Prostate gland (tissue), 2 donors: ENCODE results near the gene BAAT.

Source experiments
- POLR2A ChIP-seq: fragments of 450-650 bp; IDR thresholded peaks from one replicate; pipeline ENCODE4 v1.6.1; 2016; ENCODE audit warnings: antibody characterized with exemption, mild to moderate bottlenecking
- POLR2AphosphoS5 ChIP-seq: sonication (generic); formaldehyde crosslinking; IDR thresholded peaks from one replicate; pipeline ENCODE4 v1.6.1; 2017; ENCODE audit warnings: antibody characterized with exemption
- TF ChIP-seq, protein P1 (sequence below), 4 experiments: fragments of 200-600 bp in 2 of 4; fragments of 450-650 bp in 2 of 4; sonication (generic) in 2 of 4; IDR thresholded peaks; 1 replicate in 3 of 4; 2 replicates in 1 of 4; pipeline ENCODE4 v1.5.1; 2016 to 2019; ENCODE audit warnings: antibody characterized with exemption in 4 of 4, mild to moderate bottlenecking in 2 of 4, moderate library complexity in 2 of 4

- TF ChIP-seq, protein P1, sequence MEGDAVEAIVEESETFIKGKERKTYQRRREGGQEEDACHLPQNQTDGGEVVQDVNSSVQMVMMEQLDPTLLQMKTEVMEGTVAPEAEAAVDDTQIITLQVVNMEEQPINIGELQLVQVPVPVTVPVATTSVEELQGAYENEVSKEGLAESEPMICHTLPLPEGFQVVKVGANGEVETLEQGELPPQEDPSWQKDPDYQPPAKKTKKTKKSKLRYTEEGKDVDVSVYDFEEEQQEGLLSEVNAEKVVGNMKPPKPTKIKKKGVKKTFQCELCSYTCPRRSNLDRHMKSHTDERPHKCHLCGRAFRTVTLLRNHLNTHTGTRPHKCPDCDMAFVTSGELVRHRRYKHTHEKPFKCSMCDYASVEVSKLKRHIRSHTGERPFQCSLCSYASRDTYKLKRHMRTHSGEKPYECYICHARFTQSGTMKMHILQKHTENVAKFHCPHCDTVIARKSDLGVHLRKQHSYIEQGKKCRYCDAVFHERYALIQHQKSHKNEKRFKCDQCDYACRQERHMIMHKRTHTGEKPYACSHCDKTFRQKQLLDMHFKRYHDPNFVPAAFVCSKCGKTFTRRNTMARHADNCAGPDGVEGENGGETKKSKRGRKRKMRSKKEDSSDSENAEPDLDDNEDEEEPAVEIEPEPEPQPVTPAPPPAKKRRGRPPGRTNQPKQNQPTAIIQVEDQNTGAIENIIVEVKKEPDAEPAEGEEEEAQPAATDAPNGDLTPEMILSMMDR (IDR thresholded peaks at IDR 0.05), result no peak
- TF ChIP-seq POLR2A, result no peak
- no peak for TF ChIP-seq POLR2AphosphoS5
These were observed 30.8 kb upstream of the BAAT start for GRCh38 chr9:101415578-101415977.
